IMR-90 (cell line): ENCODE data around the gene EIF1AD. TPM values are rescaled to one million over a fixed set of nuclear protein-coding genes. Genes with fewer than 3 reads are reported as not detected.

Experiments used
- ATAC-seq: fragments of 200-7000 bp; cut with Tn5 transposase; 2 replicates; pipeline ENCODE4 v1.9.1; 2020; ENCODE audit warnings: low read depth, mild to moderate bottlenecking, moderate library complexity
- BruUV-seq: library from RNA; stranded (reverse); fragments of 400-500 nt; replicated peaks from 2 replicates; lab custom pipeline; 2021; lab: Mats Ljungman, UMichigan
- CTCF ChIA-PET: fragments of 300-600 bp; formaldehyde crosslinking; extraction: SDS; loops from one replicate; lab custom pipeline; 2021; ENCODE audit warnings: antibody characterized with exemption; lab: Yijun Ruan, JAX
- POLR2A ChIA-PET: fragments of 300-600 bp; sonication (Branson Sonifier 250); formaldehyde crosslinking; loops from one replicate; lab custom pipeline; 2022; ENCODE audit warnings: antibody characterized with exemption; ENCODE audit not compliant: unreplicated experiment; lab: Charles Lee
- DNase-seq: peaks from one replicate; pipeline ENCODE4 v3.0.0; 2013
- H2AFZ ChIP-seq: replicated peaks from 2 replicates; pipeline ENCODE3; 2013; ENCODE audit warnings: low read length, mild to moderate bottlenecking; ENCODE audit not compliant: poor library complexity
- H2AK5ac ChIP-seq: 2 replicates; pipeline ENCODE4 v1.6.1; 2013; ENCODE audit warnings: low read depth, low read length, inconsistent platforms
- H2AK9ac ChIP-seq: replicated peaks from 2 replicates; pipeline ENCODE3; 2013; ENCODE audit warnings: mild to moderate bottlenecking, low read depth, low read length, moderate library complexity; ENCODE audit not compliant: poor library complexity
- H2BK120ac ChIP-seq: 2 replicates; pipeline ENCODE4 v1.6.1; 2013; ENCODE audit warnings: low read depth, low read length, inconsistent platforms
- H2BK15ac ChIP-seq: 3 replicates; pipeline ENCODE4 v1.6.1; 2013; ENCODE audit warnings: low read depth, low read length, inconsistent platforms
- H2BK20ac ChIP-seq: 2 replicates; pipeline ENCODE4 v1.6.1; 2013; ENCODE audit warnings: low read depth, mild to moderate bottlenecking, inconsistent platforms, low read length, moderate library complexity
- H2BK5ac ChIP-seq: 2 replicates; pipeline ENCODE4 v1.6.1; 2013; ENCODE audit warnings: mild to moderate bottlenecking, low read depth, low read length, inconsistent platforms; ENCODE audit not compliant: poor library complexity, severe bottlenecking
- H3K14ac ChIP-seq: replicated peaks from 2 replicates; pipeline ENCODE4 v1.6.1; 2013; ENCODE audit warnings: low read depth, low read length, inconsistent platforms
- H3K18ac ChIP-seq: 2 replicates; pipeline ENCODE4 v1.6.1; 2013; ENCODE audit warnings: low read depth, low read length, control low read depth
- H3K23ac ChIP-seq: 2 replicates; pipeline ENCODE4 v1.6.1; 2013; ENCODE audit warnings: low read depth, low read length, inconsistent platforms
- H3K27ac ChIP-seq: 2 replicates; pipeline ENCODE4 v1.5.1; 2013; ENCODE audit warnings: mild to moderate bottlenecking, control low read depth, low read length; ENCODE audit not compliant: insufficient read depth
- H3K27me3 ChIP-seq: 2 replicates; pipeline ENCODE4 v1.6.1; 2013; ENCODE audit warnings: low read length; ENCODE audit not compliant: control insufficient read depth, insufficient read depth
- H3K36me3 ChIP-seq: 2 replicates; pipeline ENCODE4 v1.6.1; 2013; ENCODE audit warnings: low read length, mixed read lengths; ENCODE audit not compliant: control insufficient read depth, insufficient read depth
- H3K4ac ChIP-seq: 2 replicates; pipeline ENCODE4 v1.6.1; 2013; ENCODE audit warnings: low read depth, low read length, inconsistent platforms
- H3K4me1 ChIP-seq: 2 replicates; pipeline ENCODE4 v1.6.1; 2013; ENCODE audit warnings: low read length, mixed read lengths; ENCODE audit not compliant: control insufficient read depth, insufficient read depth
- H3K4me2 ChIP-seq: 2 replicates; pipeline ENCODE4 v1.6.1; 2013; ENCODE audit warnings: low read depth, mild to moderate bottlenecking, control low read depth, low read length, moderate library complexity
- H3K4me3 ChIP-seq: 2 replicates; pipeline ENCODE4 v1.5.1; 2013; ENCODE audit warnings: low read depth, mild to moderate bottlenecking, control low read depth, low read length, moderate library complexity; ENCODE audit not compliant: insufficient read depth
- H3K56ac ChIP-seq: 2 replicates; pipeline ENCODE4 v1.6.1; 2013; ENCODE audit warnings: low read length, inconsistent platforms; ENCODE audit not compliant: insufficient read depth; ENCODE audit errors: extremely low read depth
- H3K79me1 ChIP-seq, 2 experiments: 2 replicates each; pipeline ENCODE4 v1.6.1; 2013; ENCODE audit warnings: low read length in 2 of 2, inconsistent platforms in 1 of 2, low read depth in 1 of 2
- H3K9ac ChIP-seq: 2 replicates; pipeline ENCODE4 v1.6.1; 2013; ENCODE audit warnings: low read depth, low read length, control low read depth
- H3K9me1 ChIP-seq: 2 replicates; pipeline ENCODE4 v1.6.1; 2013; ENCODE audit warnings: low read length, inconsistent platforms; ENCODE audit not compliant: insufficient read depth
- H3K9me3 ChIP-seq: 2 replicates; pipeline ENCODE4 v1.6.1; 2013; ENCODE audit warnings: low read length; ENCODE audit not compliant: control insufficient read depth, insufficient read depth
- H4K20me1 ChIP-seq: 2 replicates; pipeline ENCODE4 v1.6.1; 2013; ENCODE audit warnings: low read length, inconsistent platforms; ENCODE audit not compliant: insufficient read depth
- H4K5ac ChIP-seq: 2 replicates; pipeline ENCODE4 v1.6.1; 2013; ENCODE audit warnings: mild to moderate bottlenecking, low read depth, low read length, control low read depth
- H4K8ac ChIP-seq, 2 experiments: 2 replicates each; pipeline ENCODE4 v1.6.1; 2013; ENCODE audit warnings: low read depth in 2 of 2, low read length in 2 of 2, control low read depth in 1 of 2, inconsistent platforms in 1 of 2
- H4K91ac ChIP-seq: 2 replicates; pipeline ENCODE4 v1.6.1; 2013; ENCODE audit warnings: low read depth, low read length, inconsistent platforms; ENCODE audit not compliant: insufficient read depth
- CTCF ChIP-seq: conservative IDR thresholded peaks from 2 replicates; pipeline ENCODE4 v1.5.1; 2012; ENCODE audit warnings: mild to moderate bottlenecking, low read depth, low read length, improper control_type of control experiment
- MAFK ChIP-seq: IDR thresholded peaks from 2 replicates; pipeline ENCODE4 v1.6.1; 2012; ENCODE audit warnings: low read depth, low read length, improper control_type of control experiment
- NFE2L2 ChIP-seq: fragments of 150-350 bp; IDR thresholded peaks from 2 replicates; pipeline ENCODE4 v1.6.1; 2016; ENCODE audit warnings: low read depth, mild to moderate bottlenecking, low read length
- WGBS, 2 experiments: methylation state at CpG; one replicate each; pipeline versions ENCODE4 v1.1.5 to v1.1.7; 2013; ENCODE audit warnings: missing lambda C conversion rate in 2 of 2; ENCODE audit not compliant: insufficient read length in 1 of 2; ENCODE audit errors: extremely low coverage in 2 of 2; 5-methylcytosine and 5-hydroxymethylcytosine counted together
- dilution Hi-C: fragments of 300-500 bp; cut with HindIII; formaldehyde crosslinking; loops from one replicate; pipeline ENCODE4 v1.14.3; 2018; ENCODE audit warnings: low sequenced_read_pairs; ENCODE audit not compliant: unreplicated experiment
- in situ Hi-C: fragments of 300-500 bp; cut with MboI; formaldehyde crosslinking; loops from 3 replicates; pipeline ENCODE4 v1.14.3; 2019; ENCODE audit warnings: low sequenced_read_pairs, inconsistent platforms, mixed read lengths
- intact Hi-C: fragments of 100-400 bp; cut with micrococcal nuclease; formaldehyde crosslinking; loops from 2 replicates; pipeline ENCODE4 v1.10.0; 2022
- polyA plus RNA-seq, 3 experiments: library from polyadenylated mRNA; depleted of rRNA; stranded (reverse); fragments of >200 nt; gene quantifications; 2 replicates each; pipeline ENCODE4 v1.2.3, GENCODE V29; 2012; ENCODE audit warnings: low replicate concordance in 1 of 3
- total RNA-seq: library from RNA; depleted of rRNA; stranded (reverse); fragments of >200 nt; gene quantifications from 2 replicates; pipeline ENCODE4 v1.2.3, GENCODE V29; 2012

Gene EIF1AD
- total and polyA plus RNA-seq, 2 of the 4 experiments (the other 2 are of a cell fraction) = 32.5 to 62.6 TPM

GRCh38 chr11:66006134-66006890, 4.4 kb upstream of the EIF1AD start (continued):
- no peak for TF ChIP-seq NFE2L2

GRCh38 chr11:66004186-66004585, 2.2 kb upstream of the EIF1AD start:
- no peak overlapping the region for H3K4me3 ChIP-seq
- peaks cover 27 to 40% of the 10 kb centered on the region in 2 experiments for H3K79me1 ChIP-seq
- WGBS, 2 experiments = no CpG with 5 or more reads among the region's 4 CpGs
- no peak overlapping the region for H2BK5ac ChIP-seq
- no peak overlapping the region for H2AFZ ChIP-seq
- no peak overlapping the region for H2BK20ac ChIP-seq
- ChIA-PET CTCF (no interaction called here), POLR2A (no interaction called here)
- no peaks in the 10 kb centered on the region for H3K27me3 ChIP-seq
- no peak overlapping the region for H2BK15ac ChIP-seq
- no peak overlapping the region for H3K18ac ChIP-seq
- 0 out of 2 replicates have a peak, but pooled peaks cover 3% of the 10 kb centered on the region for H3K9me1 ChIP-seq
- TF ChIP-seq MAFK (no peak), CTCF (no peak)
- H3K23ac ChIP-seq = no peak overlapping the region
- no peak overlapping the region for H3K27ac ChIP-seq
- H3K9ac ChIP-seq = no peak overlapping the region
- no peak overlapping the region for H3K56ac ChIP-seq
- H2AK5ac ChIP-seq = no peak overlapping the region
- no peak overlapping the region for H4K8ac ChIP-seq
- in situ Hi-C loops (no loop called here), intact Hi-C loops (no loop called here), dilution Hi-C loops (no loop called here)
- H4K5ac ChIP-seq = no peak overlapping the region
- H3K36me3 ChIP-seq = peaks cover 19% of the 10 kb centered on the region
- no peak overlapping the region for H3K4ac ChIP-seq
- H2BK120ac ChIP-seq = no peak overlapping the region
- peaks cover 11% of the 10 kb centered on the region for H4K20me1 ChIP-seq
- BruUV-seq = no TSS peak
- no peak overlapping the region for H3K4me2 ChIP-seq
- H2AK9ac ChIP-seq = no peak overlapping the region
- no peak overlapping the region for H3K14ac ChIP-seq
- no peak overlapping the region for H4K91ac ChIP-seq
- DNase-seq (no peak), ATAC-seq (no peak)
- no peaks in the 10 kb centered on the region; the same call in 1 of the 2 replicates for H3K4me1 ChIP-seq
- H3K9me3 ChIP-seq = no peaks in the 10 kb centered on the region
